HTR-8/SVneo (cell line): ENCODE measurements around the gene CCDC60.
A peak's percentile ranks its signal among the peaks of the same experiment; 100 is the strongest.

Experiments used
- DNase-seq: peaks from one replicate; pipeline ENCODE4 v3.0.0; 2011; ENCODE audit warnings: low spot score, mixed read lengths; ENCODE audit not compliant: insufficient read length
- FAIRE-seq: peaks from 2 replicates; lab custom pipeline; 2011; peaks lifted over from hg19 to GRCh38; lab: Jason Lieb, UNC

Gene CCDC60

DNA sequence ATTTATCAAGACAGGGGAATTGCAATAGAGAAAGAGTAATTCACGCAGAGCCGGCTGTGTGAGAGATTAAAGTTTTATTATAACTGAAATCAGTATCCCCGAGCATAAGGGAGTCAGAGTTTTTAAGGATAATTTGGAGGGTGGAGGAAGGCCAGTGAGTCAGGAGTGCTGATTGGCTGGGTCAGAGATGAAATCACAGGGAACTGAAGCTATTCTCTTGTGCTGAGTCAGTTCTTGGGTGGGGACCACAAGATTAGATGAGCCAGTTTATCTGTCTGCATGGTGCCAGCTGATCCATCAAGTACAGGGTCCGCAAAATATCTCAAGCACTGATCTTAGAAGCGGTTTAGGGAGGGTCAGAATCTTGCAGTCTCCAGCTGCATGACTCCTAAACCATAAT lies 96.6 kb downstream of the CCDC60 start:
- DNase-seq (no peak), FAIRE-seq (no peak)

GRCh38 chr12:119432949-119433348 lies 98.4 kb downstream of the CCDC60 start:
- FAIRE-seq (no peak), DNase-seq (no peak)

GRCh38 chr12:119440803-119441360 lies 106.4 kb downstream of the CCDC60 start:
- FAIRE-seq (no peak), DNase-seq (no peak)

DNA sequence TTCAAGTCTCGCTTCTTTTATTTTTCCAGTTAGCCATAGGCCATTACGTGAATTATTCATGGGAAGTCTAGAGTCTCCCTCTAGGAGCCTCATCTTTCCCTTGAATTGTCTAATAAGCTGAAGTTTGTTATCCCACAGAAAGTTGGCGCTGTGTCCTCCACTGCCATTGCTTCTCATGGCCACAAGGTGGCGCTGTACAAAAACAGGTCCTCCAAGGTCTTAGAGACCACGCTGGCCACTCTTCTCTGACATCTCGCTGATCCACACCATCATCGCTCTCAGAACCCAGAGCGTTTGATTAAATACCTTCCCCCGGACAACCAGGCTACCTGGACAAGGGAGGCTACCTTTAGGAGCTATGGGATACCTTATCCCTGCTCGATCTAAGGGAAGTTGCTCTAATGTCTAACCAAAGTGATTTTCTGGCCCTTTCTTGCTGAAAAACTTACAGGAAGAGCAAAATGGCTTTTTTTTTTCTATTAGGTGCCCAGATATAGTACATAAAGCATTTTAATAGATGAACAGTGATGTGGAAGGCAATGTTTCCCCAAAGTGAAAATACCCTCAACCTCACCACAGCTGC lies 110.0 kb downstream of the CCDC60 start:
- peak; percentile 28 for DNase-seq
- FAIRE-seq: no peak

DNA sequence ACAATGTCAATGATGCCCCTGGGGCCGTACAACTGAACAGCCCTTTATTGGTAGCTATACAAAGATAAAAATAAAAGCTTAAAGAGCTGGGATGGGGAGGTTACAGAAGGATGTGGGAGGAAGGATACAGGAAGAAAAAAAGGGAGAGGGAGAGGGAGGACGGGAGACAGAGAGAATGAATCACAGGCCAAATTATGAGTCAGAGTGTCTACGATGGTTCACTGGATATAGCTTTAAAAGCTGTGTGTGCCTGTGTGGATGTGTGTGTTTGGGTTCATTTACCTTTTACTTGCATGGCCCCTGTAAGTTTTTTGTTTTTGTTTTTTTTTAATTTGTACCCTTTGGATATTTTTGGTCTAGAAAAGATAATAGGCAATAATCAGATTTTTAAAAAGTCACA lies 111.9 kb downstream of the CCDC60 start:
- DNase-seq: no peak
- FAIRE-seq: no peak

- DNase-seq (no peak), FAIRE-seq (no peak)
Observed at GRCh38 chr12:119447126-119447525, 112.6 kb downstream of the CCDC60 start.

GRCh38 chr12:119447618-119448017 lies 113.1 kb downstream of the CCDC60 start:
- DNase-seq (no peak), FAIRE-seq (no peak)

GRCh38 chr12:119448611-119449131 lies 114.1 kb downstream of the CCDC60 start:
- FAIRE-seq (no peak), DNase-seq (no peak)

- no peak for DNase-seq
- no peak for FAIRE-seq
Observed at GRCh38 chr12:119450771-119451170, 116.2 kb downstream of the CCDC60 start.

DNA sequence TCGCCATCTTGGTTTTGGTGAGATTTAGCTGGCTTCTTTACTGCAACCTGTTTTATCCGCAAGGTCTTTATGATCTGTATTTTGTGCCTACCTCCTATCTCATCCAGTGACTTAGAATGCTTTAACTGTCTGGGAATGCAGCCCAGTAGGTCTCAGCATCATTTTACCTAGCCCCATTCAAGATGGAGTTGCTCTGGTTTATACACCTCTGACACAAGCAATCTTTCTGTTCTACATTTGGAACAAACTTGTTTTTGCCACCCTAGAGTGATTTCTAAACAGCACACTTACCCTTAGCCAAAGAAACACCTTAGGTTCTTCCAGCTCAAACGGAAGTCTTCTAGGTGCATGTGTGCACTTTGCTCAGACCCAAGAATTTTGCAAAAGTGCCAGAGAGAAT lies 122.3 kb downstream of the CCDC60 start:
- FAIRE-seq: no peak

GRCh38 chr12:119457271-119457670 lies 122.7 kb downstream of the CCDC60 start:
- FAIRE-seq (no peak), DNase-seq (no peak)

More for the DNA sequence above, 122.3 kb downstream of the CCDC60 start:
- DNase-seq: no peak

GRCh38 chr12:119459481-119459880 lies 125.0 kb downstream of the CCDC60 start:
- FAIRE-seq (no peak), DNase-seq (no peak)

GRCh38 chr12:119460876-119461275 lies 126.3 kb downstream of the CCDC60 start:
- FAIRE-seq: no peak
- DNase-seq: no peak

GRCh38 chr12:119461636-119462214 lies 127.2 kb downstream of the CCDC60 start:
- DNase-seq: no peak
- FAIRE-seq: no peak

- FAIRE-seq: no peak
- DNase-seq: no peak
Observed at GRCh38 chr12:119463211-119463926, 128.8 kb downstream of the CCDC60 start.

- DNase-seq (no peak), FAIRE-seq (no peak)
Observed at GRCh38 chr12:119468296-119468695, 133.8 kb downstream of the CCDC60 start.

GRCh38 chr12:119475650-119476049 lies 141.1 kb downstream of the CCDC60 start:
- no peak for FAIRE-seq
- no peak for DNase-seq

DNA sequence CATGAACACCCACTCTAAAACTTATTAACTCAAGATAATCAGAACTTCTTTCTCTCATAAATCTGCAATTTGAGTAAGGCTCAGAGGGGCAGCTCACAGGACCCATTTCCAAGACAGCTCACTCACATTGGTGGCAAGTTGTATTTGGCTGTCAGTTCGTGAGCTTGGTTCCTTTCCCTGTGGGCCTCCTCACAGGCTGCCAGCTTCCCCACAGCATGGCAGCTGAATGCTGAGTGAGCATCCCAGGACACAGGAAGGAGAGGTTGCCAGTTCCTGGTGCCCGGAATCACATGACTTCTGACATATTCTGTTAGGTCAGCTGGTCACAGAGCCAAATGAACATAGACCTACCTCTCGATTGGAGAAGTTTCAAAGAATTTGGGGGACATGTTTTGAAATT lies 142.4 kb downstream of the CCDC60 start:
- no peak for FAIRE-seq
- DNase-seq: no peak

DNA sequence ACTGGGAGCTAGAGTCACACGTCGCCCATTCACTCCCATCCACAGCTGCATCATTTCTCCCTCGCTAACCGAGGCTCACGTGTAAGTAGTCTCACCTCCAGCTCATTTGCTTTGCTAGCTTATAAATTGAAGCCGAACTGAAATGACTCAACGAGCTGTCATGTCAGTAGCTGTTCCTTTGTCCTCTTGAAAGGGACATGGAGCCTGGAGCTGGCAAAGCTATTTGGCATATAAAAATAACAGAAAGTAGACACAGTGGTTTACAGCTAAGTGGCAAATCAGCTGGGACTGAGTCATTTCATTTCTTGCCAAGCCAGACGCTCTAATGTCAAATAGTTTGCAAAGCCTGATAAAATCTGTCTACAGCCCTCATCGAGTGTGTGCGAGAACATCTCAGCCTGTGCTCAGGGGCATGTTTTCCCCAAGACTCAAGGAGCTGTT lies 144.6 kb downstream of the CCDC60 start:
- FAIRE-seq: no peak
- DNase-seq: no peak

DNA sequence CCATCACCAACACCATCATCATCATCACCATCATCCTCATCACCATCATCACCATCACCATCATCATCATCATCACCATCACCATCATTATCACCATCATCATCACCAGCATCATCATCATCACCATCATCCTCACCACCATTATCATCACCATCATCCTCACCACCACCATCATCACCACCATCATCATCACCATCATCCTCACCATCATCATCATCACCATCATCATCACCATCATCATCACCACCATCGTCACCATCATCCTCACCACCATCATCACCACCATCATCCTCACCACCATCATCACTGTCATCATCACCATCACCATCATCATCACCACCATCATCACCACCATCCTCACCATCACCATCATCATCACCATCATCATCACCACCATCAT lies 146.0 kb downstream of the CCDC60 start:
- DNase-seq: no peak
- FAIRE-seq: peak; percentile 99

GRCh38 chr12:119486599-119487154 lies 152.1 kb downstream of the CCDC60 start:
- FAIRE-seq (no peak), DNase-seq (no peak)
